HL-60 (cell line): ENCODE data around the gene CIB2.
A peak's percentile ranks its signal among the peaks of the same experiment; 100 is the strongest.

Experiments used
- DNase-seq, 2 experiments: peaks; one replicate each; pipeline ENCODE4 v3.0.0-alpha.2; 2010 to 2020; ENCODE audit warnings: low read depth in 1 of 2, low spot score in 1 of 2
- H3K27ac ChIP-seq: fragments of 250-450 bp; sonication (Bioruptor Pico); replicated peaks from 2 replicates; pipeline ENCODE4 v1.5.1; 2020; ENCODE audit warnings: mild to moderate bottlenecking, moderate library complexity
- H3K27me3 ChIP-seq: fragments of 250-450 bp; sonication (Bioruptor Pico); 2 replicates; pipeline ENCODE4 v1.5.1; 2021; ENCODE audit warnings: mild to moderate bottlenecking, moderate library complexity; ENCODE audit not compliant: insufficient read depth, poor library complexity, severe bottlenecking
- H3K4me3 ChIP-seq: replicated peaks from 2 replicates; pipeline ENCODE4 v1.5.1; 2011; ENCODE audit warnings: mild to moderate bottlenecking, control low read depth, low read length; ENCODE audit not compliant: insufficient read depth
- GABPA ChIP-seq: IDR thresholded peaks from 2 replicates; pipeline ENCODE4 v1.6.1; 2012; ENCODE audit warnings: low read depth
- POLR2AphosphoS5 ChIP-seq: IDR thresholded peaks from 2 replicates; pipeline ENCODE4 v1.6.1; 2012; ENCODE audit warnings: low read depth
- SPI1 ChIP-seq: IDR thresholded peaks from 2 replicates; pipeline ENCODE4 v1.6.1; 2012; ENCODE audit warnings: low read depth, mild to moderate bottlenecking, borderline replicate concordance
- TF ChIP-seq, protein P1 (sequence below): IDR thresholded peaks from 2 replicates; pipeline ENCODE4 v1.6.1; 2012; ENCODE audit warnings: low read depth; ENCODE audit not compliant: insufficient replicate concordance
- TF ChIP-seq, protein P2 (sequence below): IDR thresholded peaks from one replicate; pipeline ENCODE4 v1.5.1; 2011; ENCODE audit warnings: low read length, control low read depth, inconsistent platforms; ENCODE audit not compliant: insufficient read depth

Gene CIB2

DNA sequence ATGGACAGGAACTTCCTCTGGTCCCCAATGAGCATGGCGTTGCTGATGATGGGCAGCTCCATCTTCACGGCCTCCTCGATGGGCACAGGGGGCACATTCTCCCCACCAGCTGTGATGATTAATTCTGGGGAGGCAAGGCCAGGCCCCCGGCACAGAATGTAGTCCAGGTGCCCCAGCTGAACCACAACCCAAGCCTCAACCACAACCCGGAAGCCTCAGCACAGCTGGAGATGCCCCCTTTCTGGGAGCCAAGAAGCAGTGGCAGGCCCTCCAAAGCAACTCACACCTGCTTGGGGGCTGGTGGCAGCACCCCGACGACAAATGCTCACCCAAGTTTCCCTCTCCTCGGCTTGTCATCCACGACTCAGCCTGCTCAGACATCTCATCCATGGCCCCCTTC, 43.2 kb upstream of the CIB2 start:
- TF ChIP-seq, protein P1, sequence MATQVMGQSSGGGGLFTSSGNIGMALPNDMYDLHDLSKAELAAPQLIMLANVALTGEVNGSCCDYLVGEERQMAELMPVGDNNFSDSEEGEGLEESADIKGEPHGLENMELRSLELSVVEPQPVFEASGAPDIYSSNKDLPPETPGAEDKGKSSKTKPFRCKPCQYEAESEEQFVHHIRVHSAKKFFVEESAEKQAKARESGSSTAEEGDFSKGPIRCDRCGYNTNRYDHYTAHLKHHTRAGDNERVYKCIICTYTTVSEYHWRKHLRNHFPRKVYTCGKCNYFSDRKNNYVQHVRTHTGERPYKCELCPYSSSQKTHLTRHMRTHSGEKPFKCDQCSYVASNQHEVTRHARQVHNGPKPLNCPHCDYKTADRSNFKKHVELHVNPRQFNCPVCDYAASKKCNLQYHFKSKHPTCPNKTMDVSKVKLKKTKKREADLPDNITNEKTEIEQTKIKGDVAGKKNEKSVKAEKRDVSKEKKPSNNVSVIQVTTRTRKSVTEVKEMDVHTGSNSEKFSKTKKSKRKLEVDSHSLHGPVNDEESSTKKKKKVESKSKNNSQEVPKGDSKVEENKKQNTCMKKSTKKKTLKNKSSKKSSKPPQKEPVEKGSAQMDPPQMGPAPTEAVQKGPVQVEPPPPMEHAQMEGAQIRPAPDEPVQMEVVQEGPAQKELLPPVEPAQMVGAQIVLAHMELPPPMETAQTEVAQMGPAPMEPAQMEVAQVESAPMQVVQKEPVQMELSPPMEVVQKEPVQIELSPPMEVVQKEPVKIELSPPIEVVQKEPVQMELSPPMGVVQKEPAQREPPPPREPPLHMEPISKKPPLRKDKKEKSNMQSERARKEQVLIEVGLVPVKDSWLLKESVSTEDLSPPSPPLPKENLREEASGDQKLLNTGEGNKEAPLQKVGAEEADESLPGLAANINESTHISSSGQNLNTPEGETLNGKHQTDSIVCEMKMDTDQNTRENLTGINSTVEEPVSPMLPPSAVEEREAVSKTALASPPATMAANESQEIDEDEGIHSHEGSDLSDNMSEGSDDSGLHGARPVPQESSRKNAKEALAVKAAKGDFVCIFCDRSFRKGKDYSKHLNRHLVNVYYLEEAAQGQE = no peak
- TF ChIP-seq POLR2AphosphoS5 = no peak
- TF ChIP-seq GABPA = no peak
- TF ChIP-seq, protein P2, sequence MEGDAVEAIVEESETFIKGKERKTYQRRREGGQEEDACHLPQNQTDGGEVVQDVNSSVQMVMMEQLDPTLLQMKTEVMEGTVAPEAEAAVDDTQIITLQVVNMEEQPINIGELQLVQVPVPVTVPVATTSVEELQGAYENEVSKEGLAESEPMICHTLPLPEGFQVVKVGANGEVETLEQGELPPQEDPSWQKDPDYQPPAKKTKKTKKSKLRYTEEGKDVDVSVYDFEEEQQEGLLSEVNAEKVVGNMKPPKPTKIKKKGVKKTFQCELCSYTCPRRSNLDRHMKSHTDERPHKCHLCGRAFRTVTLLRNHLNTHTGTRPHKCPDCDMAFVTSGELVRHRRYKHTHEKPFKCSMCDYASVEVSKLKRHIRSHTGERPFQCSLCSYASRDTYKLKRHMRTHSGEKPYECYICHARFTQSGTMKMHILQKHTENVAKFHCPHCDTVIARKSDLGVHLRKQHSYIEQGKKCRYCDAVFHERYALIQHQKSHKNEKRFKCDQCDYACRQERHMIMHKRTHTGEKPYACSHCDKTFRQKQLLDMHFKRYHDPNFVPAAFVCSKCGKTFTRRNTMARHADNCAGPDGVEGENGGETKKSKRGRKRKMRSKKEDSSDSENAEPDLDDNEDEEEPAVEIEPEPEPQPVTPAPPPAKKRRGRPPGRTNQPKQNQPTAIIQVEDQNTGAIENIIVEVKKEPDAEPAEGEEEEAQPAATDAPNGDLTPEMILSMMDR = no peak
- no peak for TF ChIP-seq SPI1
- Histone ChIP-seq H3K27me3 (no peaks in the 10 kb centered on the region), H3K27ac (no peak overlapping the region), H3K4me3 (no peak overlapping the region)
- peak in 1 of 2 experiments; percentile 27 for DNase-seq

GRCh38 chr15:78171864-78172472, 40.7 kb upstream of the CIB2 start:
- TF ChIP-seq POLR2AphosphoS5 (no peak), SPI1 (no peak), GABPA (no peak)
- TF ChIP-seq, protein P1 = no peak
- TF ChIP-seq, protein P2 = no peak
- Histone ChIP-seq H3K4me3 (no peak overlapping the region), H3K27me3 (no peaks in the 10 kb centered on the region), H3K27ac (no peak overlapping the region)
- DNase-seq = no peak

DNA sequence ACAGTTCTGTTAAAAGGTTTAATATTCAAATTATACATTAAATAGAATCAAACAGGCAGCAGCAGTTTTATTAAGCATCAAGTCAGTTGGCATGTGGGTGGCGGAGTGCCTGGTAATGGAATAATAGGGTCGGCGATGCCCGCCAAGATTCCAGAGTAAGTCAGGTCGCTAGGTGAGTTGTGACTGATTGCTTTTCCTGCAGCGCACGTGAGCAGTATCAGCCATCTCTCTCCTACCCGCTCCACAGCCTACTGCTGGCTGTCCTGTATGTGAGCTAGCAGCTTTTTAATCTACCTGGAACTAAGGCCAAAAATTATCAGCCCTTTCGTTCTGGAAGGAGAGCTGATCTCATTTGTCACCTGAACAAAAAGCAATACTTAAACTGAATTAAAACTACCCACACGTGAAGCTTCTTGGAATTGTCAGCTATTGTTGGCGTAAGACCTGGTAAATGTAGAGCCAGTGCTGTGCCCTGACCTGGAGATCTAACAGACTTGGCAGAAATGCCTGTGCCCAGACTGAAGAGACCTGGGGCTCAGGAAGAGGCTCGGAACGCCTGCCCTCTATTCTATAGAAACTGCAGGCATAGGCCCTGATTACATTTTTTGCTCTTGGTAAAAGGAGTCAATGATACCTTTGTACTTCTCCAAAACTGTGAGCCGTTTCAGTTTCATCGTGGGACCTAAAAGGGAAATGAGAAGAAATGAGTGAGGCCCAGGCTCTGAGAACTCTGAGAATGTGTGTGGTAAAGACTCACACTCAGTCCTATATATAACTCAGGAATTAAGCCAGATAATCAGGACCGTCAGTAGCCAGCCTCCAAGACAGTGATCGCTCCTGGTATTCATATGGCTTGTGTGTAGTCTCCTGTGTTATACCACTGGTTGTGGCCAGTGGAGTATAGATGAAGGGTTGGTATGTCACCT, 39.9 kb upstream of the CIB2 start:
- no peak overlapping the region for H3K27ac ChIP-seq
- DNase-seq = no peak
- no peak overlapping the region for H3K4me3 ChIP-seq
- H3K27me3 ChIP-seq = no peaks in the 10 kb centered on the region
- TF ChIP-seq SPI1 = no peak
- TF ChIP-seq GABPA = no peak
- TF ChIP-seq POLR2AphosphoS5 = no peak
- TF ChIP-seq, protein P2 = no peak
- TF ChIP-seq, protein P1 = no peak
